ENCODE measurements around the gene CREM. TPM values are rescaled to one million over a fixed set of nuclear protein-coding genes. Genes with fewer than 3 reads are reported as not detected.
"Not testable (repeated sequence)": the region's sequence is repeated elsewhere in the genome, so short reads cannot be mapped to it uniquely, and the experiment has no call there.

Gene CREM
- polyA plus RNA-seq, 2 donors: 10.0 to 16.3 TPM

- Histone ChIP-seq H3K9me3 (ENCODE audit: control insufficient read depth in 2 of 2, insufficient read depth in 1 of 2, low read depth in 1 of 2, low read length in 1 of 2) (no peaks in the 10 kb centered on the region), H3K36me3 (ENCODE audit: control insufficient read depth in 2 of 2, insufficient read depth in 2 of 2, low read length in 1 of 2) (no peaks in the 10 kb centered on the region), H3K27me3 (ENCODE audit: control insufficient read depth in 1 of 2, insufficient read depth in 2 of 2, low read length in 2 of 2) (no peaks in the 10 kb centered on the region), H3K4me1 (ENCODE audit: control insufficient read depth in 2 of 2, insufficient read depth in 2 of 2, low read length in 1 of 2) (no peaks in the 10 kb centered on the region), H3K27ac (ENCODE audit: low read depth in 2 of 2, low read length in 1 of 2) (no peak overlapping the region), H3K4me3 (ENCODE audit: low read depth in 1 of 2, low read length in 2 of 2) (no peak overlapping the region)
- WGBS, 2 donors: 90% methylated on average over 19 of the region's 19 CpGs
Observed at GRCh38 chr10:35214607-35215020, 88.0 kb downstream of the CREM start.

- H3K36me3 ChIP-seq (ENCODE audit: control insufficient read depth in 2 of 2, insufficient read depth in 2 of 2, low read length in 1 of 2): no peaks in the 10 kb centered on the region
- H3K9me3 ChIP-seq (ENCODE audit: control insufficient read depth in 2 of 2, insufficient read depth in 1 of 2, low read depth in 1 of 2, low read length in 1 of 2): no peaks in the 10 kb centered on the region
- H3K27ac ChIP-seq (ENCODE audit: low read depth in 2 of 2, low read length in 1 of 2): no peak overlapping the region
- no peaks in the 10 kb centered on the region for H3K27me3 ChIP-seq (ENCODE audit: control insufficient read depth in 1 of 2, insufficient read depth in 2 of 2, low read length in 2 of 2)
- no peaks in the 10 kb centered on the region for H3K4me1 ChIP-seq (ENCODE audit: control insufficient read depth in 2 of 2, insufficient read depth in 2 of 2, low read length in 1 of 2)
- WGBS, 2 donors: 68 to 82% methylated on average over 3 of the region's 3 CpGs
- no peak overlapping the region for H3K4me3 ChIP-seq (ENCODE audit: low read depth in 1 of 2, low read length in 2 of 2)
Observed at GRCh38 chr10:35215107-35215506, 88.5 kb downstream of the CREM start.

DNA sequence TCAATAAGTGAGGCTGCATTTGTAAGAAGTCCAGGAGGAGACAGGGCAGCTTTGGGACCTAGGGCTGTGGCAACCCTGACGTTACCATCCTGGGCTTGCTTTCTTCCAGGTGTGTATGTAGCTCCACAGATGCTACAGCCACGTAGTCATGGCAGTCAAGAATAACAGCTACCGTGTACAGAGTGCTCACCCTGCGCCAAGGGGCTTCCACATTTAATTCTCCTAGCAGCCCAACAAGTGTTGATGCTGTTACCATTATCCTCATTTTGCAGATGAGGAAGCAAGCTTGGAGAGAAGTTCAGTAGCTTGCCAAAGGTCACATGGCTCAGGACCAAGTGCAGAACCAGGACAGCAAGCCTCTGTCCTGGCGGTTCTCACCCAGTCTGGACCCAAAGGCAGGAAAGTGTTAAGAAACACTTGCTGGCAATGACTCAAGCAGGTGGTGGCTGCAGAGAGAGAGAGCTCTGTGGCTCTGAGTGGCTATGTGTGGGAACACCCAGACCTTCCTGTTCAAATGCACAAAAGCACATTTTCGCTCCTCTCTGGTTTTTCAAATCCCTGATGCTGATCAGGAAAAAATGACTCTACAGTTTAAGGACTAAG, 89.8 kb downstream of the CREM start:
- Histone ChIP-seq H3K9me3 (ENCODE audit: control insufficient read depth in 2 of 2, insufficient read depth in 1 of 2, low read depth in 1 of 2, low read length in 1 of 2) (no peaks in the 10 kb centered on the region), H3K4me3 (ENCODE audit: low read depth in 1 of 2, low read length in 2 of 2) (no peak overlapping the region), H3K36me3 (ENCODE audit: control insufficient read depth in 2 of 2, insufficient read depth in 2 of 2, low read length in 1 of 2) (no peaks in the 10 kb centered on the region), H3K27me3 (ENCODE audit: control insufficient read depth in 1 of 2, insufficient read depth in 2 of 2, low read length in 2 of 2) (no peaks in the 10 kb centered on the region), H3K4me1 (ENCODE audit: control insufficient read depth in 2 of 2, insufficient read depth in 2 of 2, low read length in 1 of 2) (no peaks in the 10 kb centered on the region), H3K27ac (ENCODE audit: low read depth in 2 of 2, low read length in 1 of 2) (no peak overlapping the region)
- WGBS, 2 donors: 56 to 66% methylated on average over 6 of the region's 6 CpGs

- 80 to 86% methylated on average over 9 of the region's 9 CpGs for WGBS, 2 donors
- not testable (repeated sequence) for H3K4me1 ChIP-seq (ENCODE audit: control insufficient read depth in 2 of 2, insufficient read depth in 2 of 2, low read length in 1 of 2); H3K4me3 ChIP-seq (ENCODE audit: low read depth in 1 of 2, low read length in 2 of 2); H3K27ac ChIP-seq (ENCODE audit: low read depth in 2 of 2, low read length in 1 of 2); H3K9me3 ChIP-seq (ENCODE audit: control insufficient read depth in 2 of 2, insufficient read depth in 1 of 2, low read depth in 1 of 2, low read length in 1 of 2); H3K27me3 ChIP-seq (ENCODE audit: control insufficient read depth in 1 of 2, insufficient read depth in 2 of 2, low read length in 2 of 2); H3K36me3 ChIP-seq (ENCODE audit: control insufficient read depth in 2 of 2, insufficient read depth in 2 of 2, low read length in 1 of 2)
Observed at GRCh38 chr10:35216956-35217355, 90.3 kb downstream of the CREM start.

DNA sequence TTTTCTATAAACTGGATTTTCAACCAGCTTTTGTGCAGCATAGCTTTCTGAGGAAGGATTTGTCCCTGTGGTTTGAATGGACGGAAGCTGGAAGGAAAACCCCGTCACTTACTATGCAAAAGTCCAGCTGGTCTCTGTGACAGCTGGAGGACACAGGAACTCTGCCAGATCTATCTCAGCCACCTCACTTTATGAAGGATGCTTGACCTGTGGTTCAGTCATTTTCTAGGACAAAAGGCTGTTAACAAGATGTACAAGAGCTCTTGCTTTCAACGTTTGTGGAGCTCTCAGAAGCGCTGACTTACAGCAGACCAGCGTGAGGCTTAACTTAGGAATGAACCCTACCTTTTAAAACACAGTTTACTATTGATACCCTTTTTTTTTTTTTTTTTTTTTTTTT, 90.8 kb downstream of the CREM start:
- 63 to 73% methylated on average over 5 of the region's 5 CpGs for WGBS, 2 donors
- Histone ChIP-seq H3K9me3 (ENCODE audit: control insufficient read depth in 2 of 2, insufficient read depth in 1 of 2, low read depth in 1 of 2, low read length in 1 of 2) (no peaks in the 10 kb centered on the region), H3K27me3 (ENCODE audit: control insufficient read depth in 1 of 2, insufficient read depth in 2 of 2, low read length in 2 of 2) (no peaks in the 10 kb centered on the region), H3K36me3 (ENCODE audit: control insufficient read depth in 2 of 2, insufficient read depth in 2 of 2, low read length in 1 of 2) (no peaks in the 10 kb centered on the region), H3K4me3 (ENCODE audit: low read depth in 1 of 2, low read length in 2 of 2) (no peak overlapping the region), H3K27ac (ENCODE audit: low read depth in 2 of 2, low read length in 1 of 2) (no peak overlapping the region), H3K4me1 (ENCODE audit: control insufficient read depth in 2 of 2, insufficient read depth in 2 of 2, low read length in 1 of 2) (no peaks in the 10 kb centered on the region)

- WGBS, 2 donors: 34 to 35% methylated on average over 7 of the region's 7 CpGs
- Histone ChIP-seq H3K9me3 (ENCODE audit: control insufficient read depth in 2 of 2, insufficient read depth in 1 of 2, low read depth in 1 of 2, low read length in 1 of 2) (no peaks in the 10 kb centered on the region), H3K4me3 (ENCODE audit: low read depth in 1 of 2, low read length in 2 of 2) (no peak overlapping the region), H3K27ac (ENCODE audit: low read depth in 2 of 2, low read length in 1 of 2) (no peak overlapping the region), H3K4me1 (ENCODE audit: control insufficient read depth in 2 of 2, insufficient read depth in 2 of 2, low read length in 1 of 2) (no peaks in the 10 kb centered on the region), H3K36me3 (ENCODE audit: control insufficient read depth in 2 of 2, insufficient read depth in 2 of 2, low read length in 1 of 2) (no peaks in the 10 kb centered on the region), H3K27me3 (ENCODE audit: control insufficient read depth in 1 of 2, insufficient read depth in 2 of 2, low read length in 2 of 2) (no peaks in the 10 kb centered on the region)
Observed at GRCh38 chr10:35218339-35218955, 91.8 kb downstream of the CREM start.

- Histone ChIP-seq H3K9me3 (ENCODE audit: control insufficient read depth in 2 of 2, insufficient read depth in 1 of 2, low read depth in 1 of 2, low read length in 1 of 2) (no peaks in the 10 kb centered on the region), H3K4me3 (ENCODE audit: low read depth in 1 of 2, low read length in 2 of 2) (no peak overlapping the region), H3K36me3 (ENCODE audit: control insufficient read depth in 2 of 2, insufficient read depth in 2 of 2, low read length in 1 of 2) (no peaks in the 10 kb centered on the region), H3K4me1 (ENCODE audit: control insufficient read depth in 2 of 2, insufficient read depth in 2 of 2, low read length in 1 of 2) (no peaks in the 10 kb centered on the region), H3K27me3 (ENCODE audit: control insufficient read depth in 1 of 2, insufficient read depth in 2 of 2, low read length in 2 of 2) (no peaks in the 10 kb centered on the region), H3K27ac (ENCODE audit: low read depth in 2 of 2, low read length in 1 of 2) (no peak overlapping the region)
- WGBS, 2 donors: 67 to 72% methylated on average over 6 of the region's 6 CpGs
Observed at GRCh38 chr10:35219292-35219691, 92.6 kb downstream of the CREM start.

DNA sequence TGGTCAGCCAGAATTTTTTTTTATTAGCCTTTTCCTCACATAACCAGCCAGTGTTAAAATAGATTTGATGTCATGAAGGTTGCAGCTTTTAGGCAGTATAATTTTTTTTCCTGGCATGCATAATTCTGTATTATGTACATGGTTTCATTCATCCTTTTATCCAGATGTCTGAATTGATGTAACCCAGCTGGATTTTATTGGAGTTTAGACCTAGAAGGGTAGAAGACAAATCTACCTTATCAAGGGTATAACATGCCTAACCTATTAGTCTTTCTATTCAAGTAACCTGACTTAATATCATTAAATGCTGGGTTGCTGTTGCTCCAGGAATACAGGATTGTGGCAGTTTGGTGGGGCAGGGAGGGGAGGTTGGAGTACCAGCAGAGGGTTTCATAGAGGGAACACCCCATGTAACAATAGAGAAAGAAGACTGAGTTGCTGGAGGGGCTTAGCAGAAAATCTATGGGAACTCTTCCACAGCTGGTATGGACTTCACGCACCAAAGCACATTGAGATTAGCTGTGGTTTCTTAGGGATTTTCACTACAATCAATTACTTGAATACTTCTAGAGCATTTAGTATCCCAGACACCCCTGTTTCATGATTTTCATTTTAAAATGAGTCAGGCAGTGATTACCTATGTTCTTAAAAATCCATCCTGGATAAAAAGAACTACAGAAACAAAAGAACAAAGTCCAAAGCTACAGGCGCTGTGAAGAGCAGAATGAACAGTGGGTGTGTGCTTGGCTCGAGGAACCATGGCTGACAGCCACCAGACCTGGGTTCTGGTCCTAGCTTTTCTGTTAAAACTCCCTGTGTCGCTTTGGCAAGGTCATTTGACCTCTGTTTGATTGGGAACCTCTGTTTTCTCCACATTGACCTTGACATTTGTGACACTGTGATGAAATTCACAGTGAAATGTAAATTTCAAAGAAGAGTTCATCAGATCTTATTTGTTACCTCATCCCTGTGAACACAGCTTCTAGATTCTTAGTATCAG, 93.5 kb downstream of the CREM start:
- Histone ChIP-seq H3K27ac (ENCODE audit: low read depth in 2 of 2, low read length in 1 of 2) (no peak overlapping the region), H3K9me3 (ENCODE audit: control insufficient read depth in 2 of 2, insufficient read depth in 1 of 2, low read depth in 1 of 2, low read length in 1 of 2) (no peaks in the 10 kb centered on the region), H3K4me3 (ENCODE audit: low read depth in 1 of 2, low read length in 2 of 2) (no peak overlapping the region), H3K4me1 (ENCODE audit: control insufficient read depth in 2 of 2, insufficient read depth in 2 of 2, low read length in 1 of 2) (no peaks in the 10 kb centered on the region), H3K27me3 (ENCODE audit: control insufficient read depth in 1 of 2, insufficient read depth in 2 of 2, low read length in 2 of 2) (no peaks in the 10 kb centered on the region), H3K36me3 (ENCODE audit: control insufficient read depth in 2 of 2, insufficient read depth in 2 of 2, low read length in 1 of 2) (no peaks in the 10 kb centered on the region)
- 36 to 50% methylated on average over 4 of the region's 4 CpGs for WGBS, 2 donors

GRCh38 chr10:35223016-35223415, 96.4 kb downstream of the CREM start:
- Histone ChIP-seq H3K9me3 (ENCODE audit: control insufficient read depth in 2 of 2, insufficient read depth in 1 of 2, low read depth in 1 of 2, low read length in 1 of 2) (no peaks in the 10 kb centered on the region), H3K27ac (ENCODE audit: low read depth in 2 of 2, low read length in 1 of 2) (no peak overlapping the region), H3K4me1 (ENCODE audit: control insufficient read depth in 2 of 2, insufficient read depth in 2 of 2, low read length in 1 of 2) (no peaks in the 10 kb centered on the region), H3K4me3 (ENCODE audit: low read depth in 1 of 2, low read length in 2 of 2) (no peak overlapping the region), H3K36me3 (ENCODE audit: control insufficient read depth in 2 of 2, insufficient read depth in 2 of 2, low read length in 1 of 2) (no peaks in the 10 kb centered on the region), H3K27me3 (ENCODE audit: control insufficient read depth in 1 of 2, insufficient read depth in 2 of 2, low read length in 2 of 2) (no peaks in the 10 kb centered on the region)
- WGBS, 2 donors: 90 to 97% methylated on average over 4 of the region's 4 CpGs

Data from esophagus (tissue), 2 donors.